GM21381 (cell line): ENCODE results near the gene MAJIN.

Experiments
- ATAC-seq: cut with Tn5 transposase; IDR thresholded peaks from one replicate; pipeline ENCODE4 v1.9.1; 2021; ENCODE audit warnings: mild to moderate bottlenecking, moderate library complexity; ENCODE audit not compliant: unreplicated experiment

MAJIN gene

DNA sequence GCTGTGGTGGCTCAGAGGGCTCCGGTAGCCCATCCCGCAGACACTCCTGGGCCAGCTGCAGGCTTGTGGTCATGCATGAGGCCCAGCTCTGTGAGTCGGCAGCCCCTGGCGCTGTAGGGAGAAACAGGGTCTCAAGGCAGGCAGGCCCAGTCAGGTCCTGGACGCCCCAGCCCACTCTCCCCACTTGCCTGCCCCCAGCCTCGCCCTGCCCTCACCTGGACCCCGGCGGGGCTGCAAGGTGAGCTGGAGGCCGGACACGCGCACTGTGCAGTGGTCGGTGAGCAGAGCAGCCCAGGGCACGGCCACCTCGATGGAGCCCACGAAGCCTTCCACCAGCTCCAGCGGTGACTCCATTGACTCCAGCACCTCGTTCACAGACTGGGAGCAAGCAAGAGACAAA lies 57.8 kb downstream of the MAJIN start:
- ATAC-seq = no peak

DNA sequence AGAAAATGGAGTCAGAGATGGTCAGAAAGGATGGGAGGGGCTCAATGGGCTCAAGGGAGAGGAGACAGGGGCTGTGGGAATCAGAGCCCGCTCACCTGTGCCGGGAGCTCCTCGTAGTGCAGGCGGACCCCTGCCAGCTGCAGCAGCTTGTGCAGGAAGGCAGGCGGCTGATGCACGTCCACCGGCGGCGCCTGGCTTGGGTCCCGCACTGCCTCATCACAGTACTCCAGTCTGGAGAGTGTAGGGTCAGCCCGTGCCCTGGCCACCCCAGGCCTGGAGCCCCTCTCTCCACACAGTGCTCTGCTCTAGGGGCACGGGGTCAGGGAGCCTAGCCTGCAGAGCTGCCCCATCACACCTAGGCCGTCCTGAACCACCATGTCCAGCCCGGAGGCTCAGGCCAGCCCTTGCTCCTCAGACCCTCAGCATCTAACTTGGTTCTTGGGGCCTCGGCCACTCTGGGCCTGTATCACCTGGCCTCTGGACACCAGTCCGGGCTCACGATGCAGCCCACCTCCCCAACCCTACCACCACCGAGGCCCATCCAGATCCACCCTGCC lies 58.7 kb downstream of the MAJIN start:
- no peak for ATAC-seq

DNA sequence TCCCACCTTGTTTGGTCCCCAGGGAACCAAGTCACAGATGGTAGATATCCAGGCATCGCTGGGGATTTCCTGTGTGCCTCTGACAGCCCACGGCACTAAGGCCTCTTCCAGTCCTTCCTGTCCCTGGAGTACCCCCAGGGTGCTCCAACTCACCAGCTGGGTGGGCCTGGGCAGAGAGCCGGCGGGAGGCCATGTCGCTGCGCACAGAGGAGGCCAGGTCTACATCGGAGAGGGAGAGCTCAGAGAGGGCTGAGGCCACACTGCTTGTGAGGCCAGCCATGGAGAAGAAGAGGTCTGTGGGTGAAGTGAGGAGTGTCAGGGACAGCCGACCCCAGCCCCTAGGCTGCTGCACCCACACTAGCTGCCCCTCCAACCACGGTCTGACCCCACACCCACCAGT lies 60.2 kb downstream of the MAJIN start:
- no peak for ATAC-seq

DNA sequence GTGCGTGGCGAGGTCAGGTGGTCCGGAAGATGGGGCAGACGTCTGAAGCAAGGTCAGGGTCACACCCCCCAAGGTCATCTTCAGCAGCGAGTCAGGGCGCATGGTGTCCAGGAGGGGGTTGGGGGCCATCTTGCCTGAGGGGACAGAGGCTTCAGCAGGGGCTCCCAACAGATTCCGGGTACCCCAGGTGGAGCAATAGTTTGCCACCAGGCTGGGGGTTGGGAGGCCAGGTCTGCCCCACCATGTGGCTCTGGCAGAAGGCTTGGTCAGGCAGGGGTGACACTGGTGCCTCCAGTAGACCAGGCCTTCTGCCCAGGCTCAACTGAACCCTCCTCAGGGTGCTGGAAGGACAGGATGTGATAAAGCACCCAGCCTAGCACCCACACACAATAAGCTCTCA lies 60.8 kb downstream of the MAJIN start:
- no peak for ATAC-seq

DNA sequence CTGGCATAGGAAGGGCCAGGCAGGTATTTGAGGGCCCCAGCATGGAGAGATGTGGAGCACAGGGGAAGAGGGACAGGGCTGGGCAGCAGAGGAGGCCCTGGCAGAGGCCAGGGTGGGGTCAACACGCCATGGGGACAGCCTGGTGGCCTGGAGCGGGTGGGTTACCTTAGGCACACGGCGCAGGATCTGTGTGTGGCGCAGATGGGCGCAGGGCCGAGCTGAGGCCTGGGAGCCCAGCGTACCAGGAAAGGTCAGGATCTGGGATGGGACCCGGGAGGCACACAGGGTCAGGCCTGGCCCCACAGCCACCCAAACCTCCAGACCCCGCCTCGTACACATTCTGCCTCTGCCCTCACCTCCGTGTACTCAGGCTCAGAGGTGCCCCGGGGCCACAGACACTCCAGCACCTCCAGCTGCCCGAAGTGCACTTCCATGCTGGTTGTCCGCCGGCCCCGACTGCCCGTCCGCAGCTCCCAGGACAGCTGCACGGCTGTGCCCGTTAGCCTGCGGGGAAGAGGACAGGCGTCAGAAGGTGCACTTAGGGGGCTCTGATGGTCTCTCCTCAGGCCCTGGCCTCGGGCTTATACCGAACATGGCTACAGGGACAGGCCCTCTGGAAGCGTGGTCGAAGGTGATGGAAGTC lies 61.3 kb downstream of the MAJIN start:
- no peak for ATAC-seq

DNA sequence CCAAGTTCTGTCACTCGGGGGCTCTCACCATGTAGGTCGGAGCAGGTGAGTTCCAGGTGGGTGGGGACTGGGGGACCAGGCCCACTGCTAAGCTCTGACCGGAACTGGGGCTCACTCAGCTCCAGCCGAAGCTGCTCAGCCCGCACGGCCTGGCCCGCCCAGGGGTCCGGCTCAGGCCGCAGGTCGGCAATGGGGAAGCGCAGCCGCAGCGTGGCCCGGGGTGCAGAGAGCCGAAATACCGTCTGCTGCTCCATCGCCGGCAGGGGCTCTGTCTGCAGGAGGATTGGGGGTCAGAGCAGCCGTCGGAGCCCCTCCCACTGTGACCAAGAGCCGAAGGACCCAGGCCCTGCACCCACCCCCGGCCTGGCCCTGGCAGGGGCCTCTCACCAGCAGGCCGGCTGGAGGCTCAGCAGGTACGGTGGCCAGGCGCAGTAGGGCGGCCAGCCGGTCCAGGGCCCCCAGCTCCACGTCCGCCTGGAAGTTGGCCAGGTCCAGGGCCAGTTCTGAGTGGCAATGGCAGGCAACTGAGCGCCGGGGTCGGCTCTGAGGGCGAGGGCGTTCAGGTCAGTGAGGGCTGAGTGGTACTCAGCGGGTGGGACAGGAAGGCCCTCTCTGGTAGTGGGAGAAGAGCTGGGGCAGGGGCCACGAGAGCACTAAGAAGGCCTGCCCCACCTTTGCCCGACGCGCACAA lies 62.1 kb downstream of the MAJIN start:
- ATAC-seq = no peak

DNA sequence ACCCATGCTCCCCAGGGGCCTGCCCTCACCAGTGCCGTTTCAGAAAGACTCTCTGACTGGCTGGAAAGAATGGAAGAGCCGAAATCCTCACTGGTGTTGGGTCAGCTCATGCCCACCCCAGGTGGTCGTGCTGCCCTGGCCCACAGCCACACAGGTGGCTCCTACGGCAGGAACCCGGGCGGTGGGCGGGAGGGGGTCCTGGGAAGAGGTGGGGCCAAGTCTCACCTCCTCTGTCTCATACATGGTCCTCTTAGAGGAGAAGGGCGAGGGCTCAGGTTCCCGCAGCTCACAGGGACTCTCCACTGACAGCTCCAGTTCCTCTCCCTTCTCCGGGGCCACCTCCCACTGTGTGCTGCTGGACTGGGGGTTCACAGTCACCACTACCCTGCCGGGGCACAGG lies 63.1 kb downstream of the MAJIN start:
- ATAC-seq = no peak

DNA sequence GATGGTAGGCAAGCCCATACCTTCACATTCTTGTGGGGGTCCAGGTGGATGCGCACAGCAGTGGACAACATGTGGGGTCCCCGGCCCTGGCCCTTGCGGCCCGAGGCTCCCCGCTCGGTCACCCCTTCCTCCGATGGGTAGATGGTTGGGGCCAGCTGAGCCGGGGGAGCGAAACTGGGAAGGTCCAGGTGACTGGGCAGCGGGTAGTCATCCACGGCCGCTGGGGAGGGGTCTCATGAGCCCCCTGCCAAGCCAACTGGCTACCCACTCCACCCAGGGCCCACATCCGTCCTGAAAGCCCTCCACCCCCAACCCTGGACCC lies 65.6 kb downstream of the MAJIN start:
- ATAC-seq = no peak

DNA sequence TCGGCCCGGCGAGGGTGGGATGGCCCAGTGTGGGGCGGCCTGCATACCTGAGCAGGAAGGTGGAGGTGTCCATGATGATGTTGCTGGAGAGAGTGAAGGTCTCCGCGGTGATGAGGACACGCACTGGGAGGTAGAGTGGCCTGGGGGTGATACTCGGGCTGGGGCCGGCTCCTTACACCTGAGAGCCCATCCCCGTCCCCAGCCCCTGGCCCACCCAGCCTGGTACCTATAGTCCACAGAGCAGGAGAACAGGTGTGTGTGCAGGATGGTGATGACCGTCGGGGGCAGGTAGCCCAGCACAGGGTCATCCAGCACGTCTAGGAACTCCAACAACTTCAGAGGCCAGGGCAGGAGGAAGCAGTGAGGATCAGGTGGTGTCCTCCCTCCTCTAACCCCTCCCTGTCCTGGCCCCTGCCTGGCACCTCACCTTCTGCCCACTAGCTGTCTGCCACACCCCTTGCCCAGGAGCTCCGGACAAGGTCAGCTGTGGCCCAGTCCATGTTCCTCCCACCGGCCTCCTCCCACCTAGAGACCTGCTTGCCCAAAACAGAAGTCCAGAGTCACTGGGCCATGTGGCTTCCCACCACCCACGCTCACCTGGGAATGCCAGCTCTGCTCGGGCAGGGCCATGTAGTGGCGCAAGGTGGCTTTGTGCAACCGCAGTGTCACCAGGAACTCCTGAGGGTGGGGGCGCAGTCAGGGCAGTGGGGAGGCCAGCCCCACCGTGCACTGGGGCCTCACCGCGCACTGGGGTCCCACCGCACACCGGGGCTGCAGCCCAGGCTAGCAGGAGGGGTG lies 66.2 kb downstream of the MAJIN start:
- no peak for ATAC-seq

DNA sequence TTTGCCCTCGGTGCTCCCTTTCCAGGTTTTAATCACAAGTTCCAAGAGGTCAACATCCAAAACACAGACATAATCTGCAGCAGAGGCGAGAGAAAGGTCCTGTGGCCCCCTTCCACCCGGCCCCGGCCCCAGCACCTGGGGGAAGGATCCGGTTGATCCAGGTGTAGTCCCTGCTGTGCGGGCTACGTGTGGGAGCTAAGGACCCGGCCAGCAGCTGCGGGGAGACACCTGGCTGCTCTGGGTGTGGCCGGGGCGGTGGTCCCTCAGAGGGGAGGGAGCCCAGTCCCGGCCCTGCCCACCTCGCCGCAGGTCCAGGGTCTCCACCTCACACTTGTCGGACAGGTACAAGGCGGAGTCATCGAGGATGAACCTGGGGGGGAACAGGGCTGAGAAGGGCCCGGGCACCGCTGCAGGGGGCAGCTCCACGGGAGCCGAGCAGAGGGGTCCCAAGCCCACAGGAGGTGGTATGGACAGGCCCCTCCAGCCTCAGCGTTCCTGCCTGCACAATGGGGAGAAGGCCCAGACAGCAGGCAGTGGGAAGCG lies 68.5 kb downstream of the MAJIN start:
- no peak for ATAC-seq

DNA sequence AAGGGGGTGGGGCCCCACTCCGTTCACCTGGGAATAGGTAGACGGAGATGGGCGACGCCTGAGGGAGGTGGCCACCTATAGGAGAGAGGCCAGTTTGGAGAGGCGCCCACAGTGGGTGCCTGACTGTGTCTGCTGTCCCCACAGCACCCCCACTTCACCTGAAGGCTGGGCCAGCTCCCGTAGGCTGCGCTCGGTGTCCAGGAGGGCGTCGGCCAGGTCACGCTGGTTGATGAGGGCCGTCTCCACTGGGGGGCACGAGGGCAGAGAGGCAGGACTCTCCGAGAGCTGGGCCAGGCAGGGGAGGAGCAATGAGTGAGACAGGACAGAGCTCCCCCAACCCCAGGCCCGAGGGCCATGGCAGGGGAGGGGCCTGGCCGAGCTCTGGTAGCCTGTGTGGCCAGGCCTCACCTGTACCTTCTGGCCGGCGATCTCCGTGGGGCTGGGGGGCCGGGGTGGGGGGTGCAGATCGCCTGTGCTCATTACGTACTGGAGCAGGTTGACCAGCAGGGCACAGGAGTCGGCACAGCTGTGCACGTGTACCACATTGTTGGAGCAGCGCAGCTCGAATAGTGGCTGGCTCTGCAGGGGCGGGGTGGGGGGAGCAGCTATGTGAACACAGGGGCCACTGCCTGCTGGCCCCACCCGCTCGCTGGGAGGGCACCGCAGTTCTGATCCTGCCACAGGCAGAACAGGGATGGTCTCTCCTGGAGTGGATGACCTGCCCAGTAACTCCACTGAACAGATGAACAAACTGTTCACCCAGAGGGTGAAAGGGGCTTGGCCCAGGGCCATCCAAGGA lies 69.6 kb downstream of the MAJIN start:
- no peak for ATAC-seq

DNA sequence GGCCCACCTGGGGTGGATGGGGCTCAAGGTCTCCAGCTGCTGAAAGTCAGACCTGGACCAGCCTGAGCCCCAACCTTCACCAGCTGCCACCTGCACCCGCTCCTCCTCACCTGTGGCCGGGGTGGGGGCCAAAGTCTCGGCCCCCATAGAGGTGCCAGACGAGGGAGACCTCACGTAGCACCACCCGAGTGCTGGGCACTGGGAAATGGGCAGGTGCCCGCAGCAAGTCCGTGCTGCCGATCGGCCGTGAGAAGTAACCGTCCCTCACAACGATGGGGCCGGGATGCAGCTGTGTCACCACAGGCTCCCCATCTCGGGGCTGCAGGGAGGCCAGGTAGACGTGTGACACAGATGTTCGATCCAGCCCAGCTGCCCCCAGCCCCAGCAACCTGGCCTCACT lies 71.1 kb downstream of the MAJIN start:
- ATAC-seq = no peak

DNA sequence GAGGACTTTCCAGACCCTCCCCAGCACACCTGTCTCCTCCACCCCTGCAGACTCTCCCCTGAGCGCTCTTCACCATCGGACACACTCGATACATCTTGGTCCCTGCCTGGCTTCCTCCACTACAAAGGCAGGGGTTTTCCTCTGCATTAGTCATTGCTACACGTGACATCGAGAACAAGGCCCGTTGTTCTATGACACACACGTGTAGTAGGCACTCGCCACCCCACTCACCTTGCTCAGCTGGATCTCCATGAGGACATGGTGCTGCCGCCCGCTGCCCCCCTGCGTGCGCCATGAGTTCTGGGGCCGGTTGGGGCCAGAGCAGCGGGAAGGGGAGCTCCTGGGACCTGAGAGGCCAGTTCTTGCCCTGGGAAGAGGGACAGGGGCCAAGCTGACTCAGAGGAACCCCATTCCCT lies 71.6 kb downstream of the MAJIN start:
- ATAC-seq = no peak

DNA sequence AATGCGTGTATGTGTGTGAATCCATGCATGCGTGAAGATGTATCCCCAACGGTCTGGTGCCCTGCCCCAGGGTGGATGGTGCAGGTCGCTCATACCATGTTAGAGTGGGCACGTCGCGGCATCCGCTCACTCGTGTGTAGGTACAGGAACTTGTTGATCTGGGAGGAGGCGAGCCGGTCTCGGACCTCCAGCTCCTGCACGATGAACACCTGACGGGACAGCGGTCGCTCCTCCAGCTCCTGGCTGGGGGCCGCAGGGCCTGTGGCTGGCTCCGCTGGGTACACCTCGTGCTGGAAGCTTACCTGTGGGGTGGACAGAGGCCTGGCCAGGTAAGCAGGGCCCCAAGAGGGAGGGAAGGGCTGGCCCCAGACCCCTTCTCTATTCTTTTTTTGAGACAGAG lies 73.4 kb downstream of the MAJIN start:
- ATAC-seq = no peak

DNA sequence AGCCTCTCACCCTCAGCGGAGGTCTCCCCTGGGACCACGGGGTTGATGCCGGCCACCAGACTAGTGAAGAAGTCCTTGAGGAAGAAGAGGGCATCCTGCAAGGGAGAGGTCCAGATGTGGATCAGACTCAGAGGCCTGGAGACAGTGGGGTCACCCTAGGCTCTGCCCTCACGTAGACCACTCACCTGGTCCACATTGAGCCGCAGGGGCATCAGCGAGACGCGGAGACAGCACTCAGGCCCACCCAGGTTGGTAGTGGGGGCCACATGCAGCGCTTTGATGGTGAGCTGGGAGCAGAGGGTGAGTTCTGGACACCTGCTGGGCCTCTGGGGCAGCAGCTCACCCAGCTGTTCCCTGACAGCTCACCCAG lies 73.8 kb downstream of the MAJIN start:
- ATAC-seq = no peak

DNA sequence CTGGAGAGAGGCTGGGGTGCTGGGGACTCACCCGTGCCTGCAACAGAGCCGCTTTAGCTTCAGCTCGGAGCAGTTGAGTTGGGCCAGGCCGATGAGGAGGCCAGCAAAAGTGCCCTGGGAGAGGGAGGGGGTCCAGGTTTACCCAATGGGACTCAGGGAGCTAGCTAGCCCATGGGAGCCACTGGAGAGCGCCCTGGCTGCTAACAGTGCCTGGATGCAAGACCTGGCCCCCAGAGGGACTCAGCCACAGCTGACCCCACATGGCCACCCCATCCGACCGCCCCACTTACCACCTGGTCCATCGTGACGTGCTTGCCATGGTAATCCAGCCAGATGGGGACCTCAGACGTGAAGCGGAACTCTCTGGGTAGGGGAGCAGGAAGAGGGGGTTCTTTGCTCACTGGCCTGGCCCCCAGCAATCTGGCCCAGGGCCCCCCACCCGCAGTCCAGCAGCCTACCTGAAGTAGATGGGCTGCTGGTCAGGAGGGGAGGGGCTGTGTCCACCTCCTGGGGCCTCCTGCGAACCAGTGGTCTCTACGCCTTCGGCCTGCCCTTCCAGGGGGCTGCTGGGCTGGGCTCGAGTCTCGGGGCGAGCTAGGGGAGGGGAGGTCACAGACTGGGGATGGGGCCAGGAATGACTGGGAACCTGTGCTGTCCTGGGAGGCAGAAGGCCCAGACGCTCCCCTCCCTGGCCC lies 74.4 kb downstream of the MAJIN start:
- no peak for ATAC-seq

DNA sequence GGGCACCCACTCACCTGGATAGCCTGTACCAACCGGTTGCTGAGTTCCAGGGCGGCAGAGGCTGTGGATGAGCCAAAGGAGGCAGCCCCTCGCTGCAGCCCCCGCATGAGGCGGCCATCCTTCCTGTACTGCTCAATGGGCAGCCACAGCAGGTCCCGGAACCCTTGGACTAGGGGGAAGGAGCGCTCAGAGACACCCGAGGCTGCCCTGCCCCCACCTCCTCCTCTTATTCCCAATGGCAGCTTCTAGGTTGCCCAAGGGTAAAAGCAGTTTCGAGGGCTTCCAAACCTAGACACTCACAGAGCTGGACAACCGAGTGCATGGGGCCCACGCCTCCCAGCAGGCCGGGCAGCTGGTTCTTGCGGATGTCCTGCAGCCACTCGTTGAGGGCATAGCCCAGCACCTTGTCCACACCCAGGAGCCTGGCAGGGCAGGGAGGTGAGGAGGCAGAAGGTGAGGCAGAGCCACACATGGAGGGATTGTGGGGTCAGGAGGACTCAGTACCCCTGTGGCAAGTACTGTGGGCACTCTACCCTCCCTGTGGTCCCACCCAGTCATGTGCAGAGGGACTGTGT lies 75.4 kb downstream of the MAJIN start:
- ATAC-seq = no peak

DNA sequence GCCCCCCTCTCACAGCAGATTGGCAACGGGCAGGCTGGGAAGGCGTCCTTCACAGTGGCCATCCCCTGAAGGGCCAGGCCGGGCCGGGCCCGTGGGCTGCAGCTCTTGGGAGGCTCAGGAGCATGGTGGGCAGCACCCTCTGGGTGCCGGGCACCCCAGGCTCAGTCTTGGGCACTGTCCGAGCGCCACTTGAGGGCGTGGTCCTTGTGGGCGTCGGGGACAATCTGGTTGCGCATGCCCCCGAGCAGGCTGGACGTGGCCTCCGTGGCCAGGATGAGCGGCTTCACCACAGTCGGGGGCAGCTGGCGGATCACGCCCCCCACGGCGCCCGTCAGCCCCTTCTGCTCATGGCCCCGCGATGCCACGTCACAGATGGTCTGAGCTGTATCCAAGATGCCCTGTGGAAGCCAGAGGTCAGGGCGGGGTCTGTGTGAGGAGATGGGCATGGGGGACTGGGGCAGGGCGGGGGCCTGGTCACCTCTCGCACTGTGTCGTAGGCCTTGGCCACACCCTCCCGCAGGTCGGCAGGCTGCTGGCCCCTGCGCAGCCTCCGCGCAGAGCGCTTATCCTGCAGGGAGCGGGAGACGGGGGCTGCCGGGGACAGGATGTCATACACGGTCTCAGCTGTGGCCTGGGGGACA lies 77.0 kb downstream of the MAJIN start:
- ATAC-seq = no peak

DNA sequence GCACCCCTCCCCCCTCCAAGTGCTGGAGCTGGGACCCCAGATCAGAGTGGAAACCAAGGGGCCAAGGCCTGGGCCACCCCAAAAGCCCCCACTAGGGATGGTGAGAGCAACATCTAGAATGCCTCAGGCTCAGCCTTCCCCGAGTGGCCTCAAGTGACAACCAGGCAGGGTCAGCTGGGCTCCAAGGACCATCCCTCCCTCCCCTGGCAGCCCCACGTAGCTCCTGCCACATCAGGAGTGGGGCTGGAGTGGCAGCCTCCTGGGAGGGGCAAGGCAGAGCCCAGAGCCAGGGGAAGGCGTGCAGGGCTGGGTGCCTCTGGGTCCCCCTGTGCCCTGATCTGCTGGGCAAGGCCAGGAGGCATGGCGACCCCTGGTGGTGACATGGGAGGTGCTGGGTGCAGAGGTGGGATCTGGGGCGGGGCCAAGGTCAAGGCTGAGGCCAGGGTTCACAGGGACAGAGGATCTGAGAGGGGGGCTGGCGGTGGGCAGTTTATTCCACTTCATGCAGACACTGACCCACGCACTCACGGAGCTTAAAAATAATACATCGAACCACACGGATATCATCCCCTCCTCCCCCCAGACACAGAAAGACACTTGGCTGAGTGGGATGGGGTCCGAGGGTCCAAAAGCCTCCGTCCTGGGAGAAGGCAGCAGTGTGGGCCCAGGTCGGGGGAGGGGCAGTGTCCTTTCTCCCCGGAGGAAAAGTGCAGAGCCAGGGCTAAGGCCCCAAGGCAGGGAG lies 77.7 kb downstream of the MAJIN start:
- peak; percentile 64 for ATAC-seq
